HG02973 (cell line): Measurements from ENCODE around the gene CALB2.
A peak's percentile ranks its signal among the peaks of the same experiment; 100 is the strongest.
"Not testable (repeated sequence)": the region's sequence is repeated elsewhere in the genome, so short reads cannot be mapped to it uniquely, and the experiment has no call there.

Experiments
- ATAC-seq: cut with Tn5 transposase; IDR thresholded peaks from one replicate; pipeline ENCODE4 v1.9.1; 2021; ENCODE audit warnings: moderate library complexity; ENCODE audit not compliant: unreplicated experiment

The CALB2 gene, protein sequence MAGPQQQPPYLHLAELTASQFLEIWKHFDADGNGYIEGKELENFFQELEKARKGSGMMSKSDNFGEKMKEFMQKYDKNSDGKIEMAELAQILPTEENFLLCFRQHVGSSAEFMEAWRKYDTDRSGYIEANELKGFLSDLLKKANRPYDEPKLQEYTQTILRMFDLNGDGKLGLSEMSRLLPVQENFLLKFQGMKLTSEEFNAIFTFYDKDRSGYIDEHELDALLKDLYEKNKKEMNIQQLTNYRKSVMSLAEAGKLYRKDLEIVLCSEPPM

GRCh38 chr16:71358464-71358998, at the start of gene CALB2:
TSS of gene CALB2 (plus strand) at chr16:71358723. CDS start at chr16:71358793, 70 bp downstream.
- ATAC-seq, result peak; percentile 83

GRCh38 chr16:71311553-71312158, 46.9 kb upstream of the CALB2 start:
- ATAC-seq, result no peak

DNA sequence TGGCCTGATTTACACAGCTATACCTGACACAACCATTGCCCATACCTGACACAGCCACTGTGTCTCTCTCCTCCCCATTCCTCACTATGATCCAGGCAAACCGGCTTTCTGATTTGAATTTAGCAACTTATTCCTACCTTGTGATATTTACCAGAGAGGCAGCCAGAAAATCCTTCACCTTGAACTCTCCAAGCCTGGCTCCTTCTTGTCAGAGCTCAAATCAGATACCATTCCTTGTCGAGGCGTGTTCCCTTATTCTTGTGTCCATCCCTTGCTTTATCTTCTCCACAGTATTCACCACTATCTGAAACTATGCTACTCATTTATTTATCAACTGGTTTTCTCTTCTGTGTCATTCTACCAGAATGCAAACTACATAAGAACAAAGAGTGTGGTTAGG, 44.9 kb upstream of the CALB2 start:
- not testable (repeated sequence) for ATAC-seq

DNA sequence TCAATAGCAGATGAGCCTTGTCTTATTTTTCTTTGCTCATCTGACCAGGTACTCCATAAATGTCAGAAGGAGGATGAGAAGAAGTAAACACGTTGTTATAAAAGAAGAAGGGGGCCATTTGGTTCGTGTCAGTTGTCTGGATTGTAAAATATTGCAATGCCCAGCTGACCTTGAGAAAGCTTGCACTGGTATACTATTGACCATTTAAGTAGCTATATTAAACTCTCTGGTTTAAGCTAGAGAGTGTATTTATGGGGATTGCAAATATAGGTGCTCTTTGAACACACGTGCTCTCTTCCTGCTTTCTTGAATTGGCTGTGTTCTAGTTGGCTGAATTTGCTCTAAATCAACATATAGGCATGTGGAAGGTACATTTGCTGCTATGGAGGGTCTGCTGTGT, 43.3 kb upstream of the CALB2 start:
- no peak for ATAC-seq

DNA sequence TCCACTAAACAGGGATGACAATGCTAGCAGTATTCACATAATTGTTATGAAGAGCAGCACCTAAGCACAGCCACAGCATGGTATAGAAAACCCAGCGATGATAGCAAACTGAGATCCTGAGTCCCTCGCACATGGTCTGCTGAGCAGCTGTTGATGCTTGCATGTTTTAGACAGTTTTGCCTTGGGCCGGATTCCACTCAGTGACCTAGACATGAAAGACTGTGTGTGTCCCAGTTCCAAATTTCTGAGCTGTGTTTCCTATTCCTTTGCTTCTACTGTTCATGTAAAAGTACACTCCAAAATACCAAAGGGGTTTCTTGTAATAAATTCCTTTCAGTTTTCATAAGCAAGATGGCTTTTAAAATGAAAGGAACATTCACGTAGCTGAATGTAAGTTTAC, 38.5 kb upstream of the CALB2 start:
- no peak for ATAC-seq

GRCh38 chr16:71327720-71328119, 30.8 kb upstream of the CALB2 start:
- ATAC-seq, result no peak

GRCh38 chr16:71328151-71328550, 30.4 kb upstream of the CALB2 start:
- no peak for ATAC-seq

- no peak for ATAC-seq
Measured at GRCh38 chr16:71337631-71338030, 20.9 kb upstream of the CALB2 start.

- ATAC-seq, result no peak
Measured at GRCh38 chr16:71338193-71338592, 20.3 kb upstream of the CALB2 start.

DNA sequence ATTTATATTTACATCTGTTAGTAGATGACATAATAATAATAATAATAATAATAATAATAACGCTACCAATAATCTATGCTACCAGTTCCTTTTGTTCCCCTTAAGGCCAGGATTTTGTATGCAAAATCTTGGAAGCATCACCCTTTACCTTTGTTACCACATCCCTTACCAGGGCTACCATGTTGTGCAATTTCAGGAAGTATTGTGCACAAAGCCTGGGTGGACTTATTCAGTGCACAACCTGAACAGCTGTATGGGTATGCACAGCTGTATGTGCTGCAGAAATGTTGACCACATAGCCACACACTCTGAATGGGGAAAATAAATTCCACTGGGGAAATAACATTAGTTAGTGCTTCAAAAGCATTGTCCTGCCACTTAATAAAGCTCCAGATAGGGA, 19.9 kb upstream of the CALB2 start:
- ATAC-seq, result no peak

DNA sequence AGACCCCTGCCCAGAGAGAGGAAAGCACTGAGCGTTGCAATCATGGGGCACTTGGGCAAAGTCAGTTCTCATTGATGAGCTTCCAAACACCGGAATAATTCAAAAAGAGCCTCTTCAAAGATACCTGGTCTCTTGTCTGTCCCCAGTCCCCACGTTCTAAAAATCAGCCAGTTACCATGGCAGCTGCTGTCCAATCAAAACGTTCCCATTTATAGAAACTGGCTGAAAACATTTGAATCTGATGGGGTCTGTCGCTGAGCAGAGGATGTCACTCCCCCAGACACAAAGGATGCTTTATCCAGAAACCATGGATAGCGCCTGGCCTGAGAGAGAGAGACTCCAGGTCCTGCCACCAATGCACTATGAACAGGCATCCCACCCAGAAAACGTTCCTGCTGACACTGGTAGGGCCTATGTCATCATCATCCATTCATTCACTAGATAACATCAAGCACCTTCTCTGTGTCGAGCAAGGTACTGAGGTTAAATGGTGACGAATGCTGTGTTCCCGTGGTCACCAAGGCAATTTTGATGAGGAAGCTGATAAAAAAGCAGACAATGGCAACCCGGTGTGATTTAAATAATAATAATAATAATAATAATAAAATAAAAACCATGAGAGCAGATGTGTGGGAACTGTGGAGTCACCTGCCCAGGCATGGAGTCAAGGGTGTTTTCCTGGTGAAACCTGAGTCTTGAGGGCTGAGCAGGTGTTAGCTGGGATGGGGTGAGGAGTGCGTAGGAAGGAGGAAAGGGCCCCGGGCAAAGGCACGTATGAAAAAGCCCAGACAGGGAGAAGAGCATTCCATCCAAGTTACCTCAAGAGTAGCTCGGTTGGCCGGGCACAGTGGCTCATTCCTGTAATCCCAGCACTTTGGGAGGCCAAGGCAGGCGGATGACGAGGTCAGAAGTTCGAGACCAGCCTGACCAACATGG, 19.0 kb upstream of the CALB2 start:
- no peak for ATAC-seq

DNA sequence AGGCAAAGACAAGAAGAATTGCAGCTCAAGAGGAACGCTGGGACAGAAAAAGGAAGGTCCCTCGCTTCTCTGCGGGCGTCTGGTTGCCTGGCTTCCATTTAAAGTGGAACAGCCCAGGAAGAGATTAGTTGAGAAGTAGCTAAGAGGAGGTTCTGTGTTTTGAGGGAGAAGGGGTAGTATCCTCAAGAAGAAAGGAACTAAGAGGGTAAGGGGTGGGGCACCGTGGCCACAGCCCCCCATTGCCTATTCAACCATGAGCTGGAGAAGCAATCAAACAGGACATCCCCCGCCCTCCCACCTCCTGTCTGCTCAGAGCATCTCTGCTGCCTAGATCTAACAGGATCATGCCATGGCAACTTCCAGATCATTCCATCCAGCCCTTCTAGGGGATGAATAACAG, 18.1 kb upstream of the CALB2 start:
- no peak for ATAC-seq

GRCh38 chr16:71341881-71342280, 16.6 kb upstream of the CALB2 start:
- ATAC-seq, result no peak

- ATAC-seq, result no peak
Measured at GRCh38 chr16:71343078-71343477, 15.4 kb upstream of the CALB2 start.

- ATAC-seq, result no peak
Measured at GRCh38 chr16:71344315-71344905, 14.1 kb upstream of the CALB2 start.

DNA sequence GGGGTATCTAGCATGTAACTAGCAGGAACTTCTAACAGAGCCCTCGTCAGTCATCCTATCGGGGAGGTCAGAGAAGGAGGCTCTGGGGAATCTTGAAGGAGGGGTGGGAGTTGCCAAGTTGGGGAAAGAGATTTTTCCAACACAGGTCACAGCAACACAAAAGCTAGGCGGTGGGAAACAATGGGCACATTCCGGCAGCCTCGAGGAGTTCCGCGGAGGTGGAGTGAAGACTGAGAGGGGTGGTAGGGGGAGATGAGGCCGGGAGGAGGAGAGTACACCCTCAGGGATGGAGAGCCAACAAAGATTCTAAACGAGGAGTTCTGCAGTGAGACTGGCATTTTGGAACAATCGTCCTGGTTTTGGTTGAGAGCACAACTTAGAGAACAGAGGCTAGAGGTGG, 13.5 kb upstream of the CALB2 start:
- no peak for ATAC-seq

- no peak for ATAC-seq
Measured at GRCh38 chr16:71347146-71347545, 11.4 kb upstream of the CALB2 start.

- no peak for ATAC-seq
Measured at GRCh38 chr16:71348262-71349085, 10.0 kb upstream of the CALB2 start.

- no peak for ATAC-seq
Measured at GRCh38 chr16:71350821-71351557, 7.5 kb upstream of the CALB2 start.

GRCh38 chr16:71351558-71351901, 7.0 kb upstream of the CALB2 start:
- ATAC-seq, result no peak
